H1 (cell line): ENCODE data around the gene SEC24C. TPM values are rescaled to one million over a fixed set of nuclear protein-coding genes. Genes with fewer than 3 reads are reported as not detected.

ENCODE experiments used
- FOSL1 ChIP-seq: IDR thresholded peaks from 2 replicates; pipeline ENCODE4 v1.6.1; 2011; ENCODE audit warnings: mild to moderate bottlenecking, low read depth, low read length, moderate library complexity; ENCODE audit not compliant: insufficient read depth
- GABPA ChIP-seq: IDR thresholded peaks from 2 replicates; pipeline ENCODE4 v1.6.1; 2011; ENCODE audit warnings: mild to moderate bottlenecking, low read length, moderate library complexity, borderline replicate concordance; ENCODE audit not compliant: insufficient read depth
- NANOG ChIP-seq: IDR thresholded peaks from 2 replicates; pipeline ENCODE4 v1.6.1; 2011; ENCODE audit warnings: low read length, low read depth, mild to moderate bottlenecking, inconsistent platforms; ENCODE audit not compliant: insufficient read depth, poor library complexity, severe bottlenecking
- POLR2A ChIP-seq, 2 experiments: IDR thresholded peaks; 1 replicate in 1 of 2; 2 replicates in 1 of 2; pipeline ENCODE4 v1.6.1; 2011; ENCODE audit warnings: low read depth in 2 of 2, low read length in 2 of 2, mild to moderate bottlenecking in 2 of 2; ENCODE audit errors: control extremely low read depth in 1 of 2
- RFX5 ChIP-seq: IDR thresholded peaks from 2 replicates; pipeline ENCODE4 v1.6.1; 2011; ENCODE audit warnings: low read depth, low read length, improper control_type of control experiment, borderline replicate concordance
- SP2 ChIP-seq: IDR thresholded peaks from 2 replicates; pipeline ENCODE4 v1.6.1; 2012; ENCODE audit warnings: mild to moderate bottlenecking, low read length, inconsistent platforms
- SP4 ChIP-seq: IDR thresholded peaks from 2 replicates; pipeline ENCODE4 v1.6.1; 2012; ENCODE audit warnings: low read length, inconsistent platforms
- polyA plus RNA-seq, 7 experiments: library from polyadenylated mRNA; depleted of rRNA in 3 of 7; stranded (reverse) in 5 of 7; unstranded in 2 of 7; fragments of >200 nt in 5 of 7; fragments of 200-250 nt in 2 of 7; gene quantifications; 1 replicate in 5 of 7; 2 replicates in 1 of 7; 4 replicates in 1 of 7; pipeline versions ENCODE4 v1.2.1 to v1.2.3, GENCODE V29; 2011 to 2013; ENCODE audit warnings: missing spikeins in 2 of 7, mixed read lengths in 2 of 7
- total RNA-seq: library from RNA; stranded (reverse); fragmentation: NEBNext Ultra II Directional; extraction: Animal tissue kit (Norgen Biotek cat#: 25700); gene quantifications from 2 replicates; pipeline ENCODE4 v1.2.1, GENCODE V29; 2021
- TF ChIP-seq, protein P1 (sequence below), 3 experiments: IDR thresholded peaks; 1 replicate in 2 of 3; 2 replicates in 1 of 3; pipeline versions ENCODE4 v1.5.1 to v1.6.1; 2011; ENCODE audit warnings: low read length in 3 of 3, mild to moderate bottlenecking in 3 of 3, inconsistent platforms in 2 of 3, low read depth in 1 of 3, moderate library complexity in 1 of 3; ENCODE audit not compliant: insufficient read depth in 1 of 3; ENCODE audit errors: control extremely low read depth in 1 of 3

SEC24C gene
- total and polyA plus RNA-seq, 2 of the 8 experiments (the other 6 are each of a cell fraction or from before 2014, with no cell fraction given): 63.2 to 67.4 TPM

DNA sequence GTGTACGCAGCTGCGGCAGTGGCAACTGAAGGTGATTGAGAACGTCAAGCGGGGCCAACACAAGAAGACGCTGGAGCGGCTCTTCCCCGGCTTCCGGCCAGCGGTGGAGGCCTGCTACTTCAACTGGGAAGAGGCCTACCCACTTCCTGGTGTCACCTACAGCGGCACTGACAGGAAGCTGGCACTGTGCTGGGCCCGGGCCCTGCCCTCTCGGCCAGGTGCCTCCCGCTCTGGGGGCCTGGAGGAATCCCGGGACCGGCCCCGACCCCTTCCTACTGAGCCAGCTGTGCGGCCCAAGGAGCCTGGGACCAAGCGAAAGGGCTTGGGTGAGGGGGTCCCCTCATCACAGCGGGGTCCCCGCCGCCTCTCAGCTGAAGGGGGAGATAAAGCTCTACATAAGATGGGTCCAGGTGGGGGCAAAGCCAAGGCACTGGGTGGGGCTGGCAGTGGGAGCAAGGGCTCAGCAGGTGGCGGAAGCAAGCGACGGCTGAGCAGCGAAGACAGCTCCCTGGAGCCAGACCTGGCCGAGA lies 47.8 kb downstream of the SEC24C start (continued):
- TF ChIP-seq, protein P1, sequence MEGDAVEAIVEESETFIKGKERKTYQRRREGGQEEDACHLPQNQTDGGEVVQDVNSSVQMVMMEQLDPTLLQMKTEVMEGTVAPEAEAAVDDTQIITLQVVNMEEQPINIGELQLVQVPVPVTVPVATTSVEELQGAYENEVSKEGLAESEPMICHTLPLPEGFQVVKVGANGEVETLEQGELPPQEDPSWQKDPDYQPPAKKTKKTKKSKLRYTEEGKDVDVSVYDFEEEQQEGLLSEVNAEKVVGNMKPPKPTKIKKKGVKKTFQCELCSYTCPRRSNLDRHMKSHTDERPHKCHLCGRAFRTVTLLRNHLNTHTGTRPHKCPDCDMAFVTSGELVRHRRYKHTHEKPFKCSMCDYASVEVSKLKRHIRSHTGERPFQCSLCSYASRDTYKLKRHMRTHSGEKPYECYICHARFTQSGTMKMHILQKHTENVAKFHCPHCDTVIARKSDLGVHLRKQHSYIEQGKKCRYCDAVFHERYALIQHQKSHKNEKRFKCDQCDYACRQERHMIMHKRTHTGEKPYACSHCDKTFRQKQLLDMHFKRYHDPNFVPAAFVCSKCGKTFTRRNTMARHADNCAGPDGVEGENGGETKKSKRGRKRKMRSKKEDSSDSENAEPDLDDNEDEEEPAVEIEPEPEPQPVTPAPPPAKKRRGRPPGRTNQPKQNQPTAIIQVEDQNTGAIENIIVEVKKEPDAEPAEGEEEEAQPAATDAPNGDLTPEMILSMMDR (IDR thresholded peaks at IDR 0.05; ENCODE audit: control extremely low read depth in 1 of 3, insufficient read depth in 1 of 3, low read depth in 1 of 3, low read length in 3 of 3): no peak
- TF ChIP-seq FOSL1 (no peak), GABPA (no peak), SP2 (no peak), POLR2A (IDR thresholded peaks at IDR 0.05; ENCODE audit: control extremely low read depth in 1 of 2, low read depth in 2 of 2, low read length in 2 of 2) (no peak), SP4 (no peak), NANOG (no peak), RFX5 (no peak)
- TF ChIP-seq, all 59 proteins: peak for 0
